Activated naive CD4-positive, alpha-beta T cell treated with anti-CD3 and anti-CD28 coated beads for 36 hours (primary cell): Measurements from ENCODE around the gene TMEM242. TPM values are rescaled to one million over a fixed set of nuclear protein-coding genes. Genes with fewer than 3 reads are reported as not detected.

Source experiments
- CTCF ChIA-PET: fragments of 350-600 bp; sonication (Branson Sonifier 250); formaldehyde crosslinking; loops from one replicate; lab custom pipeline; 2021; ENCODE audit warnings: antibody characterized with exemption; lab: Charles Lee
- DNase-seq: peaks from one replicate; pipeline ENCODE4 v3.0.0-alpha.2; 2020
- H3K27ac Mint-ChIP-seq: one replicate; pipeline ENCODE4 v1.8.0; 2021; ENCODE audit warnings: mild to moderate bottlenecking, mixed read lengths
- H3K27me3 Mint-ChIP-seq: one replicate; pipeline ENCODE4 v1.8.0; 2021; ENCODE audit warnings: low read depth, mixed read lengths
- H3K36me3 Mint-ChIP-seq: one replicate; pipeline ENCODE4 v1.8.0; 2021; ENCODE audit warnings: low read depth, mixed read lengths
- H3K4me1 Mint-ChIP-seq: one replicate; pipeline ENCODE4 v1.8.0; 2021; ENCODE audit warnings: low read depth, mixed read lengths
- H3K4me3 Mint-ChIP-seq: one replicate; pipeline ENCODE4 v1.8.0; 2021; ENCODE audit warnings: mild to moderate bottlenecking, moderate library complexity, mixed read lengths
- H3K9me3 Mint-ChIP-seq: one replicate; pipeline ENCODE4 v1.8.0; 2021; ENCODE audit warnings: mixed read lengths
- intact Hi-C: fragments of 100-400 bp; cut with micrococcal nuclease; formaldehyde crosslinking; loops from one replicate; pipeline ENCODE4 v1.15.1; 2023
- total RNA-seq, 2 experiments: library from RNA; stranded (reverse); gene quantifications; one replicate each; pipeline ENCODE4 v1.2.3, GENCODE V29; 2021

The TMEM242 gene
- total RNA-seq, 2 experiments from 2014 or later, result 9.3 to 10.3 TPM

GRCh38 chr6:157240960-157241311 lies 82.4 kb downstream of the TMEM242 start:
- CTCF ChIA-PET, result no interaction called here
- DNase-seq, result no peak
- Mint-ChIP-seq H3K27ac (no peak overlapping the region), H3K36me3 (no peaks in the 10 kb centered on the region), H3K9me3 (no peaks in the 10 kb centered on the region), H3K27me3 (peaks cover 8% of the 10 kb centered on the region), H3K4me1 (peaks cover 6% of the 10 kb centered on the region), H3K4me3 (no peak overlapping the region)
- intact Hi-C loops, result no loop called here

- Mint-ChIP-seq H3K27me3 (peaks cover 14% of the 10 kb centered on the region), H3K4me3 (no peak overlapping the region), H3K9me3 (no peaks in the 10 kb centered on the region), H3K27ac (no peak overlapping the region), H3K36me3 (peaks cover 2% of the 10 kb centered on the region), H3K4me1 (peaks cover 11% of the 10 kb centered on the region)
- CTCF ChIA-PET, result no interaction called here
- DNase-seq, result no peak
- intact Hi-C loops, result no loop called here
These were observed 83.0 kb downstream of the TMEM242 start for GRCh38 chr6:157240059-157240959.

GRCh38 chr6:157239671-157240058 lies 83.7 kb downstream of the TMEM242 start:
- CTCF ChIA-PET, result no interaction called here
- H3K4me3 Mint-ChIP-seq, result no peak overlapping the region
- intact Hi-C loops, result no loop called here
- H3K27ac Mint-ChIP-seq, result no peak overlapping the region
- peaks cover 18% of the 10 kb centered on the region for H3K27me3 Mint-ChIP-seq
- DNase-seq, result no peak
- H3K36me3 Mint-ChIP-seq, result peaks cover 2% of the 10 kb centered on the region
- H3K9me3 Mint-ChIP-seq, result no peaks in the 10 kb centered on the region
- H3K4me1 Mint-ChIP-seq, result peaks cover 15% of the 10 kb centered on the region

Other genes with a start within 250 kb of the TMEM242 start
- 1 to 10 TPM; 1.1 to 1.2 TPM for gene ZDHHC14, start 57.7 kb upstream of the TMEM242 start, total RNA-seq